ENCODE results near the gene PPM1B. TPM values are rescaled to one million over a fixed set of nuclear protein-coding genes. Genes with fewer than 3 reads are reported as not detected.

Gene PPM1B
- total RNA-seq: 25.1 and 32.5 TPM in 2 replicates

DNA sequence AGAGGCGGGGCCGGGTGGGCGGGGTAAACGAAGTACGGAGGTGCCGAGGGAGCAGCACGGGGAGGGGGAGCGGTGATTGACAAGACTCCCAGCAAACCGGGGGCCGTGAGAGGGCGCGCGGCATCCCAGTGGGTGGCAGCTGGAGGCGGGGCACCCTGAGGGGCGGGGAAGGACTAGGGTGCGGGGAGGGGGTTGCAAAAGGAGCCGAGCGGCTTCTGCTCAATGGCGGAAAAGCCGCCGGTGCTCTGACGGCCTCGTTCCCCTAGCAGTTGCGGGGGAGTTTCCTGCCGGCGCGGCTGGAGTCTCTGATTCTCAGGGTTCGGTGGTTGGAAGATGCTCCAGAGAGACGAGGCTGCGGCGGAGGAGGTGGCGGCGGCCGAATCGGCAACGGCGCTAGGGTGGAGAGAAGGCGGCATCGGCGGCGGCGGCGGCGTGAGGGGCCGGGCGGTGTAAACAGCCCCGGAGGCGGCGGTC lies at the start of gene PPM1B:
Gene PPM1B, plus strand, starts transcription at position 195 of the 474 bp plus-strand sequence. CDS start 32,325 bp downstream, outside the sequence.

Other genes with a start within 250 kb of the PPM1B start
- 41.9 and 49.0 TPM in 2 replicates for gene LRPPRC, start 172.9 kb upstream of the PPM1B start, total RNA-seq
- not detected in 2 replicates for gene SLC3A1, start 106.6 kb downstream of the PPM1B start, total RNA-seq
- gene PREPL, start 192.6 kb downstream of the PPM1B start, total RNA-seq: 30.3 and 31.2 TPM in 2 replicates
- gene CAMKMT, start 193.1 kb downstream of the PPM1B start, total RNA-seq: 6.3 and 8.2 TPM in 2 replicates